ENCODE results near the gene SPEF2.

- no peak for TF ChIP-seq YY1 (IDR thresholded peaks at IDR 0.05; ENCODE audit: insufficient read depth, insufficient read length)
- TF ChIP-seq ZNF274 (IDR thresholded peaks at IDR 0.05; ENCODE audit: low read depth, low read length), result no peak
- no peak for TF ChIP-seq SUZ12 (IDR thresholded peaks at IDR 0.05; ENCODE audit: extremely low read depth, insufficient read depth, insufficient read length)
Measured at GRCh38 chr5:35765921-35766320, 148.3 kb downstream of the SPEF2 start.

Measured in NT2/D1 (cell line).